Glutamatergic neuron (in vitro differentiated cells): ENCODE data around the gene ESD. TPM values are rescaled to one million over a fixed set of nuclear protein-coding genes. Genes with fewer than 3 reads are reported as not detected.
"Not testable (repeated sequence)": the region's sequence is repeated elsewhere in the genome, so short reads cannot be mapped to it uniquely, and the experiment has no call there.

Experiments used
- DNase-seq: peaks from one replicate; pipeline ENCODE4 v3.0.0; 2022
- H3K27ac Mint-ChIP-seq: one replicate; pipeline ENCODE4 v1.8.0; 2020; ENCODE audit warnings: mild to moderate bottlenecking, mixed read lengths, inconsistent platforms; ENCODE audit not compliant: unreplicated experiment
- H3K27me3 Mint-ChIP-seq: one replicate; pipeline ENCODE4 v1.8.0; 2020; ENCODE audit warnings: mild to moderate bottlenecking, moderate library complexity, mixed read lengths, inconsistent platforms; ENCODE audit not compliant: unreplicated experiment
- H3K36me3 Mint-ChIP-seq: one replicate; pipeline ENCODE4 v1.8.0; 2020; ENCODE audit warnings: mild to moderate bottlenecking, mixed read lengths, inconsistent platforms; ENCODE audit not compliant: unreplicated experiment
- H3K4me1 Mint-ChIP-seq: one replicate; pipeline ENCODE4 v1.8.0; 2020; ENCODE audit warnings: mild to moderate bottlenecking, low read depth, mixed read lengths, inconsistent platforms; ENCODE audit not compliant: unreplicated experiment
- H3K4me3 Mint-ChIP-seq: one replicate; pipeline ENCODE4 v1.8.0; 2020; ENCODE audit warnings: mild to moderate bottlenecking, mixed read lengths, inconsistent platforms; ENCODE audit not compliant: unreplicated experiment
- H3K9me3 Mint-ChIP-seq: one replicate; pipeline ENCODE4 v1.8.0; 2020; ENCODE audit warnings: mild to moderate bottlenecking, moderate library complexity, mixed read lengths, inconsistent platforms; ENCODE audit not compliant: unreplicated experiment
- CTCF ChIP-seq: fragments of 200-600 bp; sonication (generic); IDR thresholded peaks from one replicate; pipeline ENCODE4 v1.5.0; 2021; ENCODE audit not compliant: partially characterized antibody, unreplicated experiment
- total RNA-seq: library from RNA; stranded (reverse); fragmentation: NEBNext Ultra II Directional; extraction: Animal tissue kit (Norgen Biotek cat#: 25700); gene quantifications from one replicate; pipeline ENCODE4 v1.2.1, GENCODE V29; 2021; ENCODE audit not compliant: unreplicated experiment

Gene ESD
- total RNA-seq, 1 donor from 2014 or later = 90.4 TPM

GRCh38 chr13:46817095-46817494 lies 20.1 kb upstream of the ESD start:
- H3K27me3 Mint-ChIP-seq = no peaks in the 10 kb centered on the region
- peaks cover 6% of the 10 kb centered on the region for H3K4me1 Mint-ChIP-seq
- H3K27ac Mint-ChIP-seq = no peak overlapping the region
- no peak overlapping the region for H3K4me3 Mint-ChIP-seq
- H3K9me3 Mint-ChIP-seq = peaks cover 1% of the 10 kb centered on the region
- peaks cover 5% of the 10 kb centered on the region for H3K36me3 Mint-ChIP-seq
- no peak for DNase-seq
- TF ChIP-seq CTCF = no peak

- TF ChIP-seq CTCF = no peak
- Mint-ChIP-seq H3K36me3 (peaks cover 5% of the 10 kb centered on the region), H3K4me3 (no peak overlapping the region), H3K27me3 (no peaks in the 10 kb centered on the region), H3K27ac (no peak overlapping the region), H3K4me1 (peaks cover 6% of the 10 kb centered on the region), H3K9me3 (peaks cover 1% of the 10 kb centered on the region)
- no peak for DNase-seq
Observed at GRCh38 chr13:46816371-46816770, 19.4 kb upstream of the ESD start.

GRCh38 chr13:46812301-46812797 lies 15.4 kb upstream of the ESD start:
- H3K27ac Mint-ChIP-seq = no peak overlapping the region

GRCh38 chr13:46810440-46810839 lies 13.5 kb upstream of the ESD start:
- no peak for DNase-seq
- no peaks in the 10 kb centered on the region for H3K9me3 Mint-ChIP-seq
- TF ChIP-seq CTCF = no peak
- H3K4me1 Mint-ChIP-seq = no peaks in the 10 kb centered on the region
- H3K4me3 Mint-ChIP-seq = no peak overlapping the region
- no peak overlapping the region for H3K27ac Mint-ChIP-seq
- peaks cover 5% of the 10 kb centered on the region for H3K36me3 Mint-ChIP-seq
- peaks cover 1% of the 10 kb centered on the region for H3K27me3 Mint-ChIP-seq

More at GRCh38 chr13:46812301-46812797, 15.4 kb upstream of the ESD start:
- Mint-ChIP-seq H3K9me3 (no peaks in the 10 kb centered on the region), H3K36me3 (peaks cover 5% of the 10 kb centered on the region), H3K27me3 (peaks cover 1% of the 10 kb centered on the region), H3K4me1 (peaks cover 6% of the 10 kb centered on the region), H3K4me3 (no peak overlapping the region)
- no peak for DNase-seq
- no peak for TF ChIP-seq CTCF

- not testable (repeated sequence) for H3K27ac Mint-ChIP-seq, DNase-seq, H3K4me1 Mint-ChIP-seq, H3K9me3 Mint-ChIP-seq, H3K36me3 Mint-ChIP-seq, H3K27me3 Mint-ChIP-seq, H3K4me3 Mint-ChIP-seq
Observed at GRCh38 chr13:46804921-46805320, 8.0 kb upstream of the ESD start.

- no peak for TF ChIP-seq CTCF
- peaks cover 3% of the 10 kb centered on the region for H3K27me3 Mint-ChIP-seq
Observed at GRCh38 chr13:46804391-46804815, 7.4 kb upstream of the ESD start.

More at GRCh38 chr13:46804391-46804815, 7.4 kb upstream of the ESD start:
- Mint-ChIP-seq H3K9me3 (no peaks in the 10 kb centered on the region), H3K36me3 (no peaks in the 10 kb centered on the region), H3K4me3 (no peak overlapping the region), H3K4me1 (no peaks in the 10 kb centered on the region), H3K27ac (no peak overlapping the region)
- no peak for DNase-seq
